Coronary artery (tissue), 2 donors: ENCODE data around the gene BLVRB.
"Not testable (repeated sequence)": the region's sequence is repeated elsewhere in the genome, so short reads cannot be mapped to it uniquely, and the experiment has no call there.

ENCODE experiments used
- DNase-seq: peaks from one replicate; pipeline ENCODE4 v3.0.0-alpha.2; 2017; ENCODE audit warnings: low spot score
- H3K27ac ChIP-seq, 2 donors: fragments of 200-600 bp; sonication (generic); one replicate each; pipeline ENCODE4 v1.5.1; 2016 to 2019
- H3K4me3 ChIP-seq: fragments of 200-600 bp; sonication (generic); 2 replicates; pipeline ENCODE4 v1.5.1; 2016; ENCODE audit warnings: mild to moderate bottlenecking, moderate library complexity
- CTCF ChIP-seq: fragments of 200-600 bp; sonication (generic); IDR thresholded peaks from one replicate; pipeline ENCODE4 v1.5.1; 2019; ENCODE audit warnings: antibody characterized with exemption

The BLVRB gene

GRCh38 chr19:40411958-40412499 is 53.5 kb downstream of the BLVRB start:
- TF ChIP-seq CTCF = no peak
- H3K4me3 ChIP-seq = no peak overlapping the region
- no peak for DNase-seq
- H3K27ac ChIP-seq = peak overlapping the region in 1 of 2 donors; percentile 51

GRCh38 chr19:40411125-40411842 is 54.3 kb downstream of the BLVRB start:
- TF ChIP-seq CTCF = no peak
- Histone ChIP-seq H3K4me3 (no peak overlapping the region), H3K27ac (peak overlapping the region in 1 of 2 donors; percentile 51)
- no peak for DNase-seq

- no peak for TF ChIP-seq CTCF
- DNase-seq = no peak
- no peak overlapping the region for H3K27ac ChIP-seq
Measured at GRCh38 chr19:40410030-40410389, 55.5 kb downstream of the BLVRB start.

GRCh38 chr19:40408598-40408925 is 57.0 kb downstream of the BLVRB start:
- H3K27ac ChIP-seq, DNase-seq, H3K4me3 ChIP-seq: not testable (repeated sequence)

More at GRCh38 chr19:40410030-40410389, 55.5 kb downstream of the BLVRB start:
- no peak overlapping the region for H3K4me3 ChIP-seq

- Histone ChIP-seq H3K4me3 (no peak overlapping the region), H3K27ac (no peak overlapping the region)
- no peak for DNase-seq
- no peak for TF ChIP-seq CTCF
Measured at GRCh38 chr19:40407714-40408597, 57.6 kb downstream of the BLVRB start.

GRCh38 chr19:40403262-40403984 is 62.1 kb downstream of the BLVRB start:
- TF ChIP-seq CTCF = no peak
- H3K27ac ChIP-seq = peak overlapping the region; percentile 48 to 93

GRCh38 chr19:40400559-40400958 is 65.0 kb downstream of the BLVRB start:
- no peak for DNase-seq
- Histone ChIP-seq H3K27ac (no peak overlapping the region), H3K4me3 (no peak overlapping the region)
- TF ChIP-seq CTCF = no peak

More at GRCh38 chr19:40403262-40403984, 62.1 kb downstream of the BLVRB start:
- peak; percentile 93 for DNase-seq
- peak overlapping the region; percentile 74 for H3K4me3 ChIP-seq
